WTC11 (cell line): ENCODE data around the gene MIA3. TPM values are rescaled to one million over a fixed set of nuclear protein-coding genes. Genes with fewer than 3 reads are reported as not detected.

ENCODE experiments used
- ATAC-seq: fragments of 200-7000 bp; cut with Tn5 transposase; 2 replicates; pipeline ENCODE4 v1.10.0; 2021; ENCODE audit warnings: mild to moderate bottlenecking, moderate library complexity
- CTCF ChIA-PET: fragments of 300-600 bp; sonication (Branson Sonifier 250); formaldehyde crosslinking; loops from one replicate; lab custom pipeline; 2021; ENCODE audit warnings: antibody characterized with exemption; lab: Charles Lee
- POLR2A ChIA-PET: fragments of 350-600 bp; sonication (Branson Sonifier 250); formaldehyde crosslinking; loops from one replicate; lab custom pipeline; 2021; ENCODE audit warnings: antibody characterized with exemption; lab: Charles Lee
- DNase-seq: peaks from one replicate; pipeline ENCODE4 v3.0.0; 2021; ENCODE audit warnings: low spot score
- H3K27ac Mint-ChIP-seq: 2 replicates; pipeline ENCODE4 v1.8.0; 2021; ENCODE audit warnings: mixed read lengths
- H3K27me3 Mint-ChIP-seq: 2 replicates; pipeline ENCODE4 v1.8.0; 2021; ENCODE audit warnings: low read depth, mild to moderate bottlenecking, moderate library complexity, mixed read lengths
- H3K36me3 Mint-ChIP-seq: 2 replicates; pipeline ENCODE4 v1.8.0; 2021; ENCODE audit warnings: mixed read lengths
- H3K4me1 Mint-ChIP-seq: 2 replicates; pipeline ENCODE4 v1.8.0; 2022; ENCODE audit warnings: mixed read lengths
- H3K4me3 Mint-ChIP-seq: 2 replicates; pipeline ENCODE4 v1.8.0; 2021; ENCODE audit warnings: mild to moderate bottlenecking, moderate library complexity, mixed read lengths
- H3K9me3 Mint-ChIP-seq: 2 replicates; pipeline ENCODE4 v1.8.0; 2021; ENCODE audit warnings: mixed read lengths
- AR ChIP-seq: fragments of 250-450 bp; sonication (Bioruptor Pico); IDR thresholded peaks from 2 replicates; pipeline ENCODE4 v1.9.0; 2021; ENCODE audit warnings: mild to moderate bottlenecking
- ATF1 ChIP-seq: sonication (generic); formaldehyde crosslinking; IDR thresholded peaks from 2 replicates; pipeline ENCODE4 v1.8.1; 2023; ENCODE audit warnings: mild to moderate bottlenecking, moderate library complexity, missing genetic modification reagents
- ATF2 ChIP-seq: sonication (generic); formaldehyde crosslinking; IDR thresholded peaks from 2 replicates; pipeline ENCODE4 v1.8.1; 2022; ENCODE audit warnings: low read depth, missing genetic modification reagents, borderline replicate concordance
- CREM ChIP-seq: sonication (generic); formaldehyde crosslinking; IDR thresholded peaks from 2 replicates; pipeline ENCODE4 v1.8.1; 2022; ENCODE audit warnings: mild to moderate bottlenecking, missing genetic modification reagents, moderate library complexity
- ESRRA ChIP-seq: sonication (generic); formaldehyde crosslinking; IDR thresholded peaks from 2 replicates; pipeline ENCODE4 v1.8.1; 2022; ENCODE audit warnings: mild to moderate bottlenecking, missing genetic modification reagents, borderline replicate concordance
- FOXJ3 ChIP-seq: sonication (generic); formaldehyde crosslinking; IDR thresholded peaks from 2 replicates; pipeline ENCODE4 v1.9.0; 2021; ENCODE audit warnings: missing genetic modification reagents, mild to moderate bottlenecking, borderline replicate concordance
- FOXP1 ChIP-seq: sonication (generic); formaldehyde crosslinking; IDR thresholded peaks from 2 replicates; pipeline ENCODE4 v1.8.0; 2022; ENCODE audit warnings: missing genetic modification reagents, mild to moderate bottlenecking, moderate library complexity, borderline replicate concordance
- GABPB1 ChIP-seq: sonication (generic); formaldehyde crosslinking; IDR thresholded peaks from 2 replicates; pipeline ENCODE4 v1.8.1; 2023; ENCODE audit warnings: mild to moderate bottlenecking, missing genetic modification reagents
- MYBL2 ChIP-seq: sonication (generic); formaldehyde crosslinking; IDR thresholded peaks from 2 replicates; pipeline ENCODE4 v1.8.1; 2023; ENCODE audit warnings: mild to moderate bottlenecking, moderate library complexity, missing genetic modification reagents
- NFYB ChIP-seq: sonication (generic); formaldehyde crosslinking; conservative IDR thresholded peaks from 2 replicates; pipeline ENCODE4 v1.8.0; 2022; ENCODE audit warnings: low read depth, missing genetic modification reagents
- NR1H2 ChIP-seq: sonication (generic); formaldehyde crosslinking; IDR thresholded peaks from 2 replicates; pipeline ENCODE4 v1.9.0; 2021; ENCODE audit warnings: mild to moderate bottlenecking, moderate library complexity, missing genetic modification reagents
- NR3C1 ChIP-seq: sonication (generic); formaldehyde crosslinking; conservative IDR thresholded peaks from 2 replicates; pipeline ENCODE4 v1.8.1; 2023; ENCODE audit warnings: low read depth, mild to moderate bottlenecking, missing genetic modification reagents
- PREB ChIP-seq: sonication (generic); formaldehyde crosslinking; IDR thresholded peaks from 2 replicates; pipeline ENCODE4 v1.8.1; 2022; ENCODE audit warnings: mild to moderate bottlenecking, missing genetic modification reagents, moderate library complexity, borderline replicate concordance
- TP53 ChIP-seq: sonication (generic); formaldehyde crosslinking; IDR thresholded peaks from 2 replicates; pipeline ENCODE4 v1.8.1; 2023; ENCODE audit warnings: mild to moderate bottlenecking, missing genetic modification reagents
- ZBTB21 ChIP-seq: sonication (generic); formaldehyde crosslinking; IDR thresholded peaks from 2 replicates; pipeline ENCODE4 v1.8.1; 2023; ENCODE audit warnings: mild to moderate bottlenecking, missing genetic modification reagents, borderline replicate concordance
- ZBTB43 ChIP-seq: sonication (generic); formaldehyde crosslinking; IDR thresholded peaks from 2 replicates; pipeline ENCODE4 v1.8.1; 2023; ENCODE audit warnings: mild to moderate bottlenecking, missing genetic modification reagents
- ZNF138 ChIP-seq: sonication (generic); formaldehyde crosslinking; conservative IDR thresholded peaks from 2 replicates; pipeline ENCODE4 v1.8.1; 2022; ENCODE audit warnings: mild to moderate bottlenecking, moderate library complexity, missing genetic modification reagents
- ZNF317 ChIP-seq: sonication (generic); formaldehyde crosslinking; IDR thresholded peaks from 2 replicates; pipeline ENCODE4 v1.8.1; 2023; ENCODE audit warnings: low read depth, mild to moderate bottlenecking, moderate library complexity, missing genetic modification reagents, borderline replicate concordance
- ZNF396 ChIP-seq: fragments of 250-450 bp; sonication (Bioruptor Pico); IDR thresholded peaks from 2 replicates; pipeline ENCODE4 v1.8.0; 2021; ENCODE audit warnings: mild to moderate bottlenecking, moderate library complexity, borderline replicate concordance
- ZNF532 ChIP-seq: fragments of 250-450 bp; sonication (Bioruptor Pico); IDR thresholded peaks from 2 replicates; pipeline ENCODE4 v1.9.0; 2021; ENCODE audit warnings: mild to moderate bottlenecking, borderline replicate concordance
- total RNA-seq: library from RNA; stranded (reverse); gene quantifications from 3 replicates; pipeline ENCODE4 v1.2.3, GENCODE V29; 2021

MIA3 gene
- total RNA-seq, 1 experiment from 2014 or later, result 70.0 TPM

- TF ChIP-seq ZNF317 (CRISPR knock-in tag), result no peak
- TF ChIP-seq, all 79 proteins: peak for 0
Measured at GRCh38 chr1:222588135-222588534, 29.8 kb upstream of the MIA3 start (continued).

GRCh38 chr1:222589462-222590302 is 28.2 kb upstream of the MIA3 start, which contains the start of gene TAF1A:
TAF1A (minus strand) TSS chr1:222589933.
- 0 out of 2 replicates have a peak, but pooled peaks cover 6% of the 10 kb centered on the region for H3K27me3 Mint-ChIP-seq
- TF ChIP-seq NR3C1 (CRISPR knock-in tag) (no peak), NFYB (CRISPR knock-in tag) (no peak), GABPB1 (peak; percentile 49; the same call in 1 of the 2 replicates), AR (CRISPR knock-in tag) (no peak), FOXP1 (no peak), ZNF532 (CRISPR knock-in tag) (no peak), ATF1 (CRISPR knock-in tag) (no peak), TP53 (CRISPR knock-in tag) (no peak), PREB (no peak), MYBL2 (CRISPR knock-in tag) (0 out of 2 replicates have a peak, but pooled peaks have one; percentile 55), ZBTB21 (no peak), ESRRA (CRISPR knock-in tag) (no peak), ZBTB43 (0 out of 2 replicates have a peak, but pooled peaks have one; percentile 41), ZNF138 (CRISPR knock-in tag) (no peak), ZNF396 (CRISPR knock-in tag) (no peak), ATF2 (CRISPR knock-in tag) (no peak), FOXJ3 (no peak), NR1H2 (CRISPR knock-in tag) (no peak), CREM (0 out of 2 replicates have a peak, but pooled peaks have one; percentile 24), ZNF317 (CRISPR knock-in tag) (no peak)

More at GRCh38 chr1:222589462-222590302, 28.2 kb upstream of the MIA3 start, which contains the start of gene TAF1A:
- H3K4me1 Mint-ChIP-seq, result peaks cover 19% of the 10 kb centered on the region
- POLR2A ChIA-PET, result interaction anchor here (0.6 to 1.6 kb wide), 4 partner anchors 45 to 268 kb away, joined by 3 to 7 read pairs (median 4); no protein-coding TSS in a partner anchor
- CTCF ChIA-PET, result interaction anchor here (1.6 to 1.7 kb wide), 2 partner anchors 28 to 45 kb away, joined by 3 to 16 read pairs; no protein-coding TSS in a partner anchor
- ATAC-seq, result peak; percentile 99
- DNase-seq, result peak; percentile 80
- H3K9me3 Mint-ChIP-seq, result peaks cover 2% of the 10 kb centered on the region
- H3K27ac Mint-ChIP-seq, result peak within 1 kb of the TSS; percentile 92
- H3K4me3 Mint-ChIP-seq, result peak within 1 kb of the TSS; percentile 91
- H3K36me3 Mint-ChIP-seq, result peaks cover 22% of the 10 kb centered on the region
